HepG2 (cell line): Measurements from ENCODE around the gene CSNK1G1.

Source experiments
- CBX5 ChIP-seq: sonication (generic); formaldehyde crosslinking; IDR thresholded peaks from 2 replicates; pipeline ENCODE4 v1.4.0; 2020; ENCODE audit warnings: missing genetic modification reagents, borderline replicate concordance
- EP300 ChIP-seq, 3 experiments: sonication (generic) in 1 of 3; formaldehyde crosslinking in 1 of 3; IDR thresholded peaks; 2 replicates each; pipeline versions ENCODE4 v1.5.1 to v1.6.1; 2011 to 2020; ENCODE audit warnings: low read depth in 2 of 3, low read length in 2 of 3, borderline replicate concordance in 1 of 3, improper control_type of control experiment in 1 of 3, mild to moderate bottlenecking in 1 of 3, missing genetic modification reagents in 1 of 3, moderate library complexity in 1 of 3
- EZH2 ChIP-seq: conservative IDR thresholded peaks from 2 replicates; pipeline ENCODE4 v1.6.1; 2012; ENCODE audit warnings: mild to moderate bottlenecking, low read depth, low read length, moderate library complexity
- MATR3 ChIP-seq: sonication (generic); formaldehyde crosslinking; IDR thresholded peaks from 2 replicates; pipeline ENCODE4 v1.4.0; 2020; ENCODE audit warnings: missing genetic modification reagents
- MXI1 ChIP-seq: IDR thresholded peaks from 3 replicates; pipeline ENCODE4 v1.6.1; 2012; ENCODE audit warnings: low read depth, low read length, inconsistent platforms, borderline replicate concordance
- MYC ChIP-seq: sonication (generic); formaldehyde crosslinking; IDR thresholded peaks from 2 replicates; pipeline ENCODE4 v1.9.0; 2021; ENCODE audit warnings: missing genetic modification reagents, borderline replicate concordance
- ZBTB42 ChIP-seq: sonication (generic); formaldehyde crosslinking; IDR thresholded peaks from 2 replicates; pipeline ENCODE4 v1.5.0; 2020; ENCODE audit warnings: mild to moderate bottlenecking, missing genetic modification reagents
- ZNF556 ChIP-seq: sonication (generic); formaldehyde crosslinking; IDR thresholded peaks from 2 replicates; pipeline ENCODE4 v1.4.0; 2020; ENCODE audit warnings: mild to moderate bottlenecking, missing genetic modification reagents, borderline replicate concordance
- ZSCAN21 ChIP-seq: sonication (generic); formaldehyde crosslinking; IDR thresholded peaks from 2 replicates; pipeline ENCODE4 v1.8.0; 2022; ENCODE audit warnings: mild to moderate bottlenecking, missing genetic modification reagents, moderate library complexity, borderline replicate concordance
- TF ChIP-seq, protein P1 (sequence below): sonication (generic); formaldehyde crosslinking; IDR thresholded peaks from 2 replicates; pipeline ENCODE4 v1.4.0; 2020; ENCODE audit warnings: missing genetic modification reagents

DNA sequence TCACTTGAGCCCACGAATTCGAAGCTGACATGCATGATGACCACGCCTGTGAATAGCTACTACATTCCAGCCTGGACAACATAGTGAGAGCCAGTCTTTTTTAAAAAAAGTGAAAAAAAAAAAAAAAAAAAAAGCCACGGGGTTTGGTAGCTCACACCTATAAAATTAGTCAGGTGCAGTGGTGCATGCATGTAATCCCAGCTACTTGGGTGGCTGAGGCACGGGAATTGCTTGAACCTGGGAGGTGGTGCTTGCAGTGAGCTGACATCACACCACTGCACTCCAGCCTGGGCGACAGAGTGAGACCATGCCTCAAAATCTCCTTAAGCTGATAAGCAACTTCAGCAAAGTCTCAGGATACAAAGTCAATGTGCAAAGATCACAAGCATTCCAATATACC is 44.4 kb downstream of the CSNK1G1 start:
- TF ChIP-seq MATR3 (CRISPR knock-in tag) (no peak), ZBTB42 (no peak), ZSCAN21 (no peak), MYC (no peak), ZNF556 (no peak), EZH2 (no peak), MXI1 (no peak), EP300 (IDR thresholded peaks at IDR 0.05; ENCODE audit: low read depth in 2 of 2, low read length in 2 of 2) (no peak), EP300 (CRISPR knock-in tag; IDR thresholded peaks at IDR 0.05; ENCODE audit: borderline replicate concordance) (no peak), CBX5 (no peak)
- TF ChIP-seq, protein P1, sequence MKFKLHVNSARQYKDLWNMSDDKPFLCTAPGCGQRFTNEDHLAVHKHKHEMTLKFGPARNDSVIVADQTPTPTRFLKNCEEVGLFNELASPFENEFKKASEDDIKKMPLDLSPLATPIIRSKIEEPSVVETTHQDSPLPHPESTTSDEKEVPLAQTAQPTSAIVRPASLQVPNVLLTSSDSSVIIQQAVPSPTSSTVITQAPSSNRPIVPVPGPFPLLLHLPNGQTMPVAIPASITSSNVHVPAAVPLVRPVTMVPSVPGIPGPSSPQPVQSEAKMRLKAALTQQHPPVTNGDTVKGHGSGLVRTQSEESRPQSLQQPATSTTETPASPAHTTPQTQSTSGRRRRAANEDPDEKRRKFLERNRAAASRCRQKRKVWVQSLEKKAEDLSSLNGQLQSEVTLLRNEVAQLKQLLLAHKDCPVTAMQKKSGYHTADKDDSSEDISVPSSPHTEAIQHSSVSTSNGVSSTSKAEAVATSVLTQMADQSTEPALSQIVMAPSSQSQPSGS (CRISPR knock-in tag), result no peak
